ENCODE measurements around the gene DTX2. TPM values are rescaled to one million over a fixed set of nuclear protein-coding genes. Genes with fewer than 3 reads are reported as not detected.
"Not testable (repeated sequence)": the region's sequence is repeated elsewhere in the genome, so short reads cannot be mapped to it uniquely, and the experiment has no call there.

DTX2 gene
- total RNA-seq, 2 experiments from 2014 or later: 28.0 to 35.3 TPM

DNA sequence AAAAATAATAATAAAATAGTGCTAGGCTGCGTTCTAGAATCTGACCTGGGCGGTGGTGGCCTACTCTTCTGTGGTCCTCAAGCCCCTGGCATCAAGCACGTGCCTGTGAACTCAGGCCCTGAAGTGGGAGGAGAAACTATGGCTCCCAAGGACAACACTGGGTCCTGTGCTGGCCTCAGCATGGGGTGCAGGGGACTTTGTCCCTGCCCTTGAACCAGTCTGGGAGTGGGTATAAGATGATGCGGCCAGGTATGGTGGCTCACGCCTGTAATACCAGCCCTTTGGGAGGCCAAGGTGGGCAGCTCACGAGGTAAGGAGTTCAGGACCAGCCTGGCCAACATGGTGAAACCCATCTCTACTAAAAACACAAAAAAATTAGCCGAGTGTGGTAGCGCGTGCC, 31.3 kb upstream of the DTX2 start:
- ChIA-PET POLR2A (no interaction called here), CTCF (no interaction called here)
- no peaks in the 10 kb centered on the region for H3K4me1 Mint-ChIP-seq
- no peak overlapping the region for H3K27ac Mint-ChIP-seq
- no peak for DNase-seq
- no peaks in the 10 kb centered on the region for H3K27me3 Mint-ChIP-seq
- H3K36me3 Mint-ChIP-seq (ENCODE audit: low read depth): peaks cover 3% of the 10 kb centered on the region
- no peaks in the 10 kb centered on the region for H3K9me3 Mint-ChIP-seq
- H3K4me3 Mint-ChIP-seq: no peak overlapping the region

DNA sequence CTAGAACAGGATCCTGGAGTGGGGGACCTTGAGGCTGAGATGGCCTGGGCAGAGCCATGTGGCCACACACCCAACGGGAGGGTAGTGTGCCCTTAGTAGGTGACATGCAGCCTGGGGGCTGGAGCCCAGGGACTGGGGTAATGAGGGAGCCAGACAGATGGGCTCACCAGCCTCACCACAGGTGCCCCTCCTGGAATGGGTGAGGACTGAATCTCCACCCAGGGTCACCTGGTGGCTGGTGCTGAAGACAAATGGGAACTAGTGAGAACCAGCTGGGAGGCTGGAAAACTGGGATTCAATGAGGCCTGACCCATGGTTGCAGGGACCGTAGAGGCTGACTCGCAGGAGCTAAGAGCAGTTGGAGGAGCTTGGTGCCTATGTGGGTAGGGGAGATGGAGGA, 30.7 kb upstream of the DTX2 start:
- H3K27ac Mint-ChIP-seq: no peak overlapping the region
- CTCF ChIA-PET: interaction anchor here (0.5 kb wide), 1 partner anchor 524 kb away, joined by 4 read pairs; no protein-coding TSS in a partner anchor

DNA sequence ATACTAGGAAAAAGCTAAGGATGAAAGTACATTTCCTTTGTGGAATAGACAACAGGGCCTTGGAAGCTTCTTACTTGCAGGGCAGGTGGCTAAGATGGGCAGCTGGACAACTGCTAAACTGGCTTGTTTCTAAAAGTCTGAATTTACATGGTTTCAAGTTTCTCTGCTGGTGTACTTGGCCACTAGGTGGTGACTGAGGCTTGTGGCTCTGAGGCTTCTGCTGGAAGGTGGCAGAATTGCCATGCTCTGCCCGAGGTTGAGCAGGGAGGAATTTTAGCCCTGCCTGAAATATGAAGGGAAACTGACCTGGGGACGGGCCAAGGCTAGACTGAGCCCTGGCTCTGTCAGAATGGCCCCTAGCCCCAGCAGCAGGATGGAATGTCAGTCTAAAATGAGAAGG, 23.6 kb upstream of the DTX2 start:
- H3K27me3 Mint-ChIP-seq; H3K4me3 Mint-ChIP-seq; H3K9me3 Mint-ChIP-seq; CTCF ChIA-PET; H3K27ac Mint-ChIP-seq; H3K4me1 Mint-ChIP-seq; H3K36me3 Mint-ChIP-seq (ENCODE audit: low read depth); POLR2A ChIA-PET: not testable (repeated sequence)
- DNase-seq: peak; percentile 70

More for the DNA sequence above, 30.7 kb upstream of the DTX2 start:
- Mint-ChIP-seq H3K4me1 (no peaks in the 10 kb centered on the region), H3K27me3 (no peaks in the 10 kb centered on the region), H3K4me3 (no peak overlapping the region), H3K36me3 (ENCODE audit: low read depth) (peaks cover 3% of the 10 kb centered on the region), H3K9me3 (no peaks in the 10 kb centered on the region)
- DNase-seq: no peak
- POLR2A ChIA-PET: no interaction called here

DNA sequence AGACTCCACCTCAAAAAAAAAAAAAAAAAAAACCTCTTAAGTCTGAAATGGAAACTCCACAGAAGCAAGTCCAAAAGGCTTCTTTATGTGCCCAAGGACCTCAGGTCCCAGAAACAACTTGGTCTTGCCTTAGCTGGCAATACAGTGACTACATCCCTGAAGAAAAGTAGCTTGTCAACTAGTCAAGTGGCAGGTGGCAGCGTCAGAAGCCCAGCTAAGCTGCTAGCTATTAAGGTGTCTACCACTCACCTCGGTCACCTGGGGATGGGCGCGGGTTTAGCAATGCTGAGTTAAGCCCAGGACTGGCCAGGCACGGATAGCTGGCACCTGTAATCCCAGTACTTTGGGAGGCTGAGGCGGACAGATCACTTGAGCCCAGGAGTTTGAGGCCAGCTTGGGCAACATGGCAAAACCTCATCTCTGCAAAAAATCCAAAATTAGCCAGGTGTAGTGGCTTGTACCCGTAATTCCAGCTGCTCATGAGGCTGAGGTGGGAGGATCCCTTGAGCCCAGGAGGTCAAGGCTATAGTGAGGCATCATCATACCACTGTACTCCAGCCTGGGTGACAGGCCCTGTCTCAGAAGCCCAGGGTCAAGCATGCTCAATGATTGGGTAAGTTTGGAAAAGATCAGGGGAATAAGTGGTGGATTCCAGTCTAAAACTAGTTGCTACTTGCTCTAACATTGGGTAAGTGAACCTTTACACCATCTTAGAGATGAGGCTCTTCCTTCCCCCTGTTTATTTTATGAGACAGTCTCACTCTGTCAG, 22.2 kb upstream of the DTX2 start:
- H3K4me3 Mint-ChIP-seq; H3K36me3 Mint-ChIP-seq (ENCODE audit: low read depth); H3K4me1 Mint-ChIP-seq; H3K9me3 Mint-ChIP-seq; POLR2A ChIA-PET; H3K27ac Mint-ChIP-seq; H3K27me3 Mint-ChIP-seq; DNase-seq: not testable (repeated sequence)
- CTCF ChIA-PET: interaction anchor here (0.6 kb wide), 1 partner anchor 574 kb away, joined by 3 read pairs; no protein-coding TSS in a partner anchor

DNA sequence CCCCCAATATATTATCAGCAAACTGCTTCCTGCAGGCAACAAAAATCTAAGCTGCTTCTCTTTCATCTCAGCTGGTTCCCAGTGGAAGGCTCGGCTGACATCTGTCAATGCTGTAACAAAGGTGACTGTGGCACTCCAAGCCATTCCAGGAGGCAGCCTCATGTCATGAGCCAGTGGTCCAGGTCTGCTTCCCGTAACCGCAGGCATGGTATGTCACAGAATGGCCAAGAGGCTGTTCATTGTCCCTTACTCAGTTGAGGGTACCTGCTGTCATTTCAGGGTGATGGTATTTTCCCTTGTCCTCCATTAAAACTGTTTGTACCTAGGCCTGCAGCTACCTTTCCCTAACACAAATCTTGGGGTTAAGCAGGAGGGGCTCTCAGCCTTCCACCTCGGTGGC, 21.1 kb upstream of the DTX2 start:
- POLR2A ChIA-PET; H3K9me3 Mint-ChIP-seq; DNase-seq; H3K36me3 Mint-ChIP-seq (ENCODE audit: low read depth); H3K27ac Mint-ChIP-seq; H3K4me3 Mint-ChIP-seq; CTCF ChIA-PET; H3K27me3 Mint-ChIP-seq: not testable (repeated sequence)
- peaks cover 12% of the 10 kb centered on the region for H3K4me1 Mint-ChIP-seq

DNA sequence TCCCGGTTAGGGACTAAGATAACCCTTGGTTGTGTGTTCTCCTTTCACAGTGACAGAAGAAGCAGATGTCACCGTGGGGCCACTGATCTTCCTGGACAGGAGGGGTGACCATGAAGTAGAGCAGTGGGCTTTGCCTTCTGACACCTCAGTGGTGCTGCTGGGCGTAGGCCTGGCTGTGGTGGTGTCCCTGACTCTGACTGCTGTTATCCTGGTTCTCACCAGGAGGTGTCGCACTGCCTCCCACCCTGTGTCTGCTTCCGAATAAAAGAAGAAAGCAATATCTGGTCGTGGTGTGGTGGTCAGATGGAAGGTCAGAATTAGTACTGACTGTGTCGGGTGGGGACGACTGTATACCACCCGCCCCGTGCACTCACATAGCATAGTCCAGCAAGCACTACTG, 19.7 kb upstream of the DTX2 start:
- CTCF ChIA-PET; H3K36me3 Mint-ChIP-seq (ENCODE audit: low read depth); POLR2A ChIA-PET; H3K27ac Mint-ChIP-seq; H3K4me3 Mint-ChIP-seq; H3K9me3 Mint-ChIP-seq; H3K27me3 Mint-ChIP-seq; DNase-seq: not testable (repeated sequence)
- H3K4me1 Mint-ChIP-seq: peaks cover 14% of the 10 kb centered on the region

DNA sequence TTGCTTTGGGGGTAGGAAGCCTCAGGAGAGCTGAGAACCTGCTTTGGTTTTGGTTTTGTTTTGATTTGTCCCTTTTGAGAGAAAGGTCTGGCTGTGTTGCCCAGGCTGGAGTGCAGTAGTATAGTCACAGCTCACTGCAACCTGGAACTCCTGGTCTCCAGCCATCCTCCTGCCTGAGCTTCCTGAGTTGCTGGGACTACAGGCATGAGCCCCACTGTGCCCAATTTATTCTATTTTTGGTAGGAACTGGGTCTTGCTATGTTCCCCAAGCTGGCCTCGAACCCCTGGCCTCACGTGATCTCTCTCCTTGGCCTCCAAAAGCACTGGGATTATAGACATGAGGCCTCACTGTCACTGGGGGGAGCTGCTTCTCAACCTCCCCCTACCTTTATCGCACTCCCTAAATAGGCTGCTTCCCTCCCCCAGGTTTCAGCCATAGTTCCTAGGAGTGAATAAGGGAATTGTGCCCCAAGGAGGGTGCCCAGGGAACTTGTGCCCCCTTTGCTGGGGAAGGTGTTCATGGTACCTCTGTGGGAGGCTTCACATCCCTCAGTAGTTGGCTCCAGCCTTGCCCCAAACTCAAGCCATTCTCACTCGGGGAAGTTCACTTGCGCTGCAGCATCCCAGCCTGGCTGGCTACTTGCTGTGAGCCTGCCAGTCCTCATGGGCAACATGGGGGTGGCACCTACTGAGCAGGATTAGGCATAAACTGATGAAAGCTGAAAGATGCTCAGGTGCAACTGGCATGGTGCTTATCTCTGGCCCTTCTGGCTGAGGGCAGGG, 18.7 kb upstream of the DTX2 start:
- CTCF ChIA-PET; H3K4me3 Mint-ChIP-seq; H3K36me3 Mint-ChIP-seq (ENCODE audit: low read depth); DNase-seq; H3K9me3 Mint-ChIP-seq; H3K27ac Mint-ChIP-seq; H3K27me3 Mint-ChIP-seq; POLR2A ChIA-PET: not testable (repeated sequence)
- peaks cover 14% of the 10 kb centered on the region for H3K4me1 Mint-ChIP-seq

DNA sequence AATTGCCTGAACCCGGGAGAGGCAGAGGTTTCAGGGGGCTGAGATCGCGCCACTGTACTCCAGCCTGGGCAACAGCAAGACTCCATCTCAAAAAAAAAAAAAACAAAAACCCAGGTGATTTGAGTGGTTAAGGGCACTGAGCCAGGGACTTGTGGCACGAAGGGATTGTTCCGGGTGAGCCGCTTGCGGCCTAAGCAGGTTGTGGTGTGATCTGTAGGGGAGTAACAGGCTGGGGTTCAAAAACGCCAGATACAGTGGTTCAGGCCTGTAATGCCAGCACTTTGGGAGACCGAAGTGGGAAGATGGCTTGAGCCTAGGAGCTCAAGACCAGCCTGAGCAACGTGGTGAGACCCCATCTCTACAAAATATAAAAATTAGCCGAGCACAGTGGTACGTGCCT, 17.7 kb upstream of the DTX2 start:
- H3K27ac Mint-ChIP-seq: peak overlapping the region; percentile 70
- H3K4me3 Mint-ChIP-seq; H3K27me3 Mint-ChIP-seq; H3K9me3 Mint-ChIP-seq; POLR2A ChIA-PET; DNase-seq; H3K36me3 Mint-ChIP-seq (ENCODE audit: low read depth); CTCF ChIA-PET: not testable (repeated sequence)
- peaks cover 14% of the 10 kb centered on the region for H3K4me1 Mint-ChIP-seq

DNA sequence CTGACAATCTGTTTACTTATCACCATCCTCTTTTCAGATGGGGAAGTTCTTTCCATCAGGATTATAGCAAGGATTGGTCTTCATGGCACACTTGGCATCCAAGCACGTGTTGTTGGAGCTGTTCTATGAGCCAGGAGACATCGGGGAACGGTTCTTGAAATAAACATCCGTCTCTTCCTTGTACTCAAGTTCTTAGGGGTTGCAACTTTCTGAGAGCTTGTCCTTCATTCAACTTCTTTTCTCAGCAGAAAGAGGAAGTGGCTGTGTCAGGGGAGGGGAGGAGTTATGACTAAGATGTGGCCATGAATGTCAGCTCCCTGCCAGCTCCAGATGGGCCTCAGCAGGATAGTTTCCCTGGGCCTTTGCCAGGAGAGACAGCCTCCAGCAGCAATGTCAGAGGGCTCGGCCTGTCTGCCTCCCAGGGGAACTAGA, 15.9 kb upstream of the DTX2 start:
- CTCF ChIA-PET; H3K36me3 Mint-ChIP-seq (ENCODE audit: low read depth); POLR2A ChIA-PET; H3K9me3 Mint-ChIP-seq; H3K27me3 Mint-ChIP-seq; H3K4me3 Mint-ChIP-seq: not testable (repeated sequence)
- DNase-seq: peak; percentile 35
- Mint-ChIP-seq H3K4me1 (peaks cover 14% of the 10 kb centered on the region), H3K27ac (peak overlapping the region; percentile 79)

DNA sequence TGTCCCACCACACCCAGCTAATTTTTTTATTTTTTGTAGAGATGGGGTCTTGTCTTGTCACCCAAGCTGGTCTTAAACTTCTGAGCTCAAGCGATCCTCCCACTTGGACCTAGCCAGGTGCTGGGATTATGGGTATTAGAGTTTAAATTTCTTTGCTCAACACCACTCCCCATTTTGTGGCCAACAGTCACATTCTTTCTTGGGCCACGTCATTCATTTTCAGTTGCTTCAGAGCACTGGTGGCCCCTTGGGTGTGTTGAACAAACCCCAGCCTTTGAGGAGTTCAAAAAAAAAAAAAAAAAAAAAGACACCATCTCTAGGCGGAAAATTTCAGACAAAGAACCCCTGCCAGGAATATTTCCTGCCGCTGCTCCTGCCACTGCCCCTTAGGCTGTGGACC, 4.5 kb upstream of the DTX2 start:
- H3K36me3 Mint-ChIP-seq (ENCODE audit: low read depth); POLR2A ChIA-PET; H3K27ac Mint-ChIP-seq; H3K4me1 Mint-ChIP-seq; H3K4me3 Mint-ChIP-seq; DNase-seq; CTCF ChIA-PET; H3K27me3 Mint-ChIP-seq; H3K9me3 Mint-ChIP-seq: not testable (repeated sequence)

DNA sequence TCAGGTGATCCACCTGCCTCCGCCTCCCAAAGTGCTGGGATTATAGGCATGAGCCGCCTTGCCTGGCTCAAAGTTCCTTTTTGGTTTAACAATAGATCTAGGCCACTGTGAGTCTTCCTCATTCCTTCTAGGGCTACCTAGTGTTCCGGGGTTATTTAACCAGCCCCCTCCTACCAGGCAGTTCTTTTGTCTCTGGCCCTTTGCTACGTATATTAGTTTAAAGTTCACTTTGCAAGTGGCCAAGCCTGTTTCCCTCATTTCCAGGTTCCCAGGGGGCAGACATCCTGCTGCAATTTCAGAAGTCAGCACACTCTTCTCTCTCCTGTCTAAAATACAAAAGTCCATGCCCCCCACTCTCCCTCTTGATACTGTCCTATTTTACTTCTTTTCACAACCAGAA, 3.0 kb upstream of the DTX2 start:
- CTCF ChIA-PET; H3K4me3 Mint-ChIP-seq; H3K4me1 Mint-ChIP-seq; H3K27me3 Mint-ChIP-seq; DNase-seq; H3K9me3 Mint-ChIP-seq; POLR2A ChIA-PET; H3K36me3 Mint-ChIP-seq (ENCODE audit: low read depth); H3K27ac Mint-ChIP-seq: not testable (repeated sequence)

DNA sequence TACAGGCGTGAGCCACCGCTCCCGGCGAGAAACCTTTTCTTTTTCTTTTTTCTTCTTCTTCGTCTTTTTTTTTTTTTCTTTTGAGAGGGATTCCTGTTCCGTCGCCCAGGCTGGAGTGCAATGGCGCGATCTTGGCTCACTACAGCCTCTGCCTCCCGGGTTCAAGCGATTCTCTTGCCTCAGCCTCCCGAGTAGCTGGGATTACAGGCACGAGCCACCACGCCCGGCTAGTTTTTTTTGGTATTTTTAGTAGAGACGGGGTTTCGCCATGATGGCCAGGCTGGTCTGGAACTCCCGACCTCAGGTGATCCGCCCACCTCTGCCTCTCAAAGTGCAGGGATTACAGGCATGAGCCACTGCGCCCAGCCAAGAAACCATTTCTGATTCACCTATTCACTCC, 742 bp upstream of the DTX2 start:
- DNase-seq; H3K4me1 Mint-ChIP-seq; H3K4me3 Mint-ChIP-seq; H3K9me3 Mint-ChIP-seq; CTCF ChIA-PET; H3K27me3 Mint-ChIP-seq; H3K27ac Mint-ChIP-seq; H3K36me3 Mint-ChIP-seq (ENCODE audit: low read depth); POLR2A ChIA-PET: not testable (repeated sequence)

DNA sequence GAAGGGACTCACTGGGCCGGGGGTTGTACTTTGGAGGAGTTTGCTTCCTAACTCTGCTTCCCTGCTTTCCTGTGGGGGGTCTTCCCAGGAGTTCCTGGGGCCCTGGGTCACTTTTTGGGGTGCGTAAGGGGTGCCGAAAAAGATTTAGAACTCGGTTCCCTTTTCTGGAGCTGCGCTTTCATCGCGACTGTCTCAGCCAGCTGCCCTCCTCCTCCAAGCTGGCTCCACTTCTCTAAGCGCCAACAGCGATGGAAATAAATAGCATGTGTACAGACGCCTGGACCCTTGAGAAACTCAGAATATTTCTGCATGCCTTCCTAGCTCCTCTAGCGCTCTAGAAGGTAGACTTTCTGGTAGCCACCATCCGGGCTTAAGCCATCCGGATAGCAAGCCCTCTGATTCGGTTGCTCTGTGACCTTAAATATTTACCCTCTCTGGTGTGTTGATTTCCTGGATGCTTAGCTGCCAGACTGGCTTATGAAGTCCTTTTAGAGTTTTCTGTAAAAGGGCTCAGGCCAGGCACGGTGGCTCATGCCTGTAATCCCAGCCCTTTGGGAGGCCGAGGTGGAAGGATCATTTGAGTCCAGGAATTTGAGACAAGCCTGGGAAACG, 868 bp downstream of the DTX2 start:
- POLR2A ChIA-PET; DNase-seq; H3K4me1 Mint-ChIP-seq; H3K36me3 Mint-ChIP-seq (ENCODE audit: low read depth); H3K9me3 Mint-ChIP-seq; H3K4me3 Mint-ChIP-seq; CTCF ChIA-PET; H3K27me3 Mint-ChIP-seq; H3K27ac Mint-ChIP-seq: not testable (repeated sequence)

DNA sequence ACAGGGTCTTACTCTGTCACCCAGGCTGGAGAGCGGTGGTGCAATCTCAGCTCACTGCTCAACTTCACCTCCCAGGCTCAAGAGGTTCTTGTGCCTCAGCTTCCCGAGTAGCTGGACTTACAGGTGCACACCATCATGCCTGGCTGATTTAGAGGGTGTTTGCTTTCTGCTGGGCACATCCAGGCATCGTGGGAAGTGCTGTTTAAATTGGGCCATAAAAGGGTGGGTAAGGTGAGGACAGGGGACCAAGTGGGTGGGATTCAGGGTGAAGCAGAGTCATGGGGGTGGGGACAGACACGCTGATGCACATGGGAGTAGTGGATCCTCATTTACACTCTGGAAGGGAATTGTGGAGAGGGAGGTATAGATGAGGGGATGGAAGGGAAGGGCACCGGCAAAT, 3.5 kb downstream of the DTX2 start:
- H3K36me3 Mint-ChIP-seq (ENCODE audit: low read depth); H3K4me1 Mint-ChIP-seq; CTCF ChIA-PET; H3K9me3 Mint-ChIP-seq; H3K27me3 Mint-ChIP-seq; H3K27ac Mint-ChIP-seq; POLR2A ChIA-PET; H3K4me3 Mint-ChIP-seq; DNase-seq: not testable (repeated sequence)

Measured in activated CD4-positive, alpha-beta memory T cell treated with anti-CD3 and anti-CD28 coated beads, Interleukin-2, amount 10 ng/mL, durations not matched to agents 7 days and 5 days (primary cell).